ENCODE results near the gene FBLN2. TPM values are rescaled to one million over a fixed set of nuclear protein-coding genes. Genes with fewer than 3 reads are reported as not detected.

FBLN2 gene
- total and polyA plus RNA-seq, 8 donors: 1.8 to 143 (median 11.9) TPM

DNA sequence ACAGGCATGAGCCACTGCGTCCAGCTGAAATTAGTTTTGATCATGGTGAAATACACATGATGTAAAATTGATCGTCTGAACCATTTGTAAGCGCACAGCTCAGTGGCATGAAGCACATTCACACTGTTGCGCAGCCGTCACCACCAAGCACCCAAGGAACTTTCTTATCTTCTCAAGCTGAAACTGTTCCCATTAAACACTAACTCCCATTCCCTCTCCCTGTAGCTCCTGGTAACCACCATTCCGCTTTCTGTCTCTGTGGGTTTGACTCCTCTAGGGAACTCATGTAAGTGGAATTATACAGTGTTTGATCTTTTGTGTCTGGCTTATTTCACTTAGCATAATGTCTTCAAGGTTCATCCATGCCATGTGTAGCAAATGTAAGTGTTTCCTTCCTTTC lies 62.3 kb downstream of the FBLN2 start:
- Histone ChIP-seq H3K9me3 (peaks cover 0 to 2% (median 0%) of the 10 kb centered on the region in 4 donors), H3K27ac (no peak overlapping the region), H3K36me3 (no peaks in the 10 kb centered on the region), H3K4me3 (no peak overlapping the region), H3K27me3 (peaks cover 0 to 14% (median 0%) of the 10 kb centered on the region in 3 donors), H3K4me1 (no peaks in the 10 kb centered on the region)
- TF ChIP-seq POLR2AphosphoS5 (IDR thresholded peaks at IDR 0.05): no peak
- TF ChIP-seq, protein P1, sequence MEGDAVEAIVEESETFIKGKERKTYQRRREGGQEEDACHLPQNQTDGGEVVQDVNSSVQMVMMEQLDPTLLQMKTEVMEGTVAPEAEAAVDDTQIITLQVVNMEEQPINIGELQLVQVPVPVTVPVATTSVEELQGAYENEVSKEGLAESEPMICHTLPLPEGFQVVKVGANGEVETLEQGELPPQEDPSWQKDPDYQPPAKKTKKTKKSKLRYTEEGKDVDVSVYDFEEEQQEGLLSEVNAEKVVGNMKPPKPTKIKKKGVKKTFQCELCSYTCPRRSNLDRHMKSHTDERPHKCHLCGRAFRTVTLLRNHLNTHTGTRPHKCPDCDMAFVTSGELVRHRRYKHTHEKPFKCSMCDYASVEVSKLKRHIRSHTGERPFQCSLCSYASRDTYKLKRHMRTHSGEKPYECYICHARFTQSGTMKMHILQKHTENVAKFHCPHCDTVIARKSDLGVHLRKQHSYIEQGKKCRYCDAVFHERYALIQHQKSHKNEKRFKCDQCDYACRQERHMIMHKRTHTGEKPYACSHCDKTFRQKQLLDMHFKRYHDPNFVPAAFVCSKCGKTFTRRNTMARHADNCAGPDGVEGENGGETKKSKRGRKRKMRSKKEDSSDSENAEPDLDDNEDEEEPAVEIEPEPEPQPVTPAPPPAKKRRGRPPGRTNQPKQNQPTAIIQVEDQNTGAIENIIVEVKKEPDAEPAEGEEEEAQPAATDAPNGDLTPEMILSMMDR (IDR thresholded peaks at IDR 0.05): no peak
- TF ChIP-seq EP300 (IDR thresholded peaks at IDR 0.05): no peak
- TF ChIP-seq POLR2A (IDR thresholded peaks at IDR 0.05): no peak
- intact Hi-C loops (cut with DNase I; ENCODE audit: low total_unique reads): no loop called here
- 84 to 93% (median 88%) methylated on average over 6 of the region's 6 CpGs for WGBS, 5 donors
- DNase-seq: no peak

DNA sequence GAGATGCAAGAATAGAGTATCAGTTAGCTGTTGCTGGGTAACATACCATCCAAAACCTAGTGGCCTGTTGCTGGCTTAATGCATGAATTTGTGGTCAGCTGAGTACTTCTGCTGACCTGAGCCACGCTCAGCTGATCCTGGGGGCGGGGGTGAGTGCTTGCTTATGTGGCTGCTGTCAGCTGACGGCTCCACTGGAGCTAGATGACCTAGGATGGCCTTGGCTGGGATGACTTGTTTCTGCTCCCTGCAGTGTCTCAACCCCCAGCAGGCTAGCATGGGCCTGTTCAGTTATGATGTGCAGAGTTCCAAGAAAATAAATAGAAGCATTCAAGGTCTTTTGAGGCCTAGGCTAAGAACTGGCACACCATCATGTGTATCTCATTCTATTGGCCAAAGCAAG lies 63.9 kb downstream of the FBLN2 start:
- peaks cover 0 to 2% (median 0%) of the 10 kb centered on the region in 4 donors for H3K9me3 ChIP-seq
- intact Hi-C loops (cut with DNase I; ENCODE audit: low total_unique reads): no loop called here
- peaks cover 0 to 12% (median 0%) of the 10 kb centered on the region in 3 donors for H3K27me3 ChIP-seq
- 71 to 96% (median 85%) methylated on average over 3 of the region's 3 CpGs for WGBS, 5 donors
- no peaks in the 10 kb centered on the region for H3K36me3 ChIP-seq
- H3K4me3 ChIP-seq: no peak overlapping the region
- no peak for DNase-seq
- TF ChIP-seq EP300 (IDR thresholded peaks at IDR 0.05) (no peak), POLR2A (IDR thresholded peaks at IDR 0.05) (no peak), POLR2AphosphoS5 (IDR thresholded peaks at IDR 0.05) (no peak)
- TF ChIP-seq, protein P1 (IDR thresholded peaks at IDR 0.05): no peak
- no peaks in the 10 kb centered on the region for H3K4me1 ChIP-seq
- no peak overlapping the region for H3K27ac ChIP-seq

DNA sequence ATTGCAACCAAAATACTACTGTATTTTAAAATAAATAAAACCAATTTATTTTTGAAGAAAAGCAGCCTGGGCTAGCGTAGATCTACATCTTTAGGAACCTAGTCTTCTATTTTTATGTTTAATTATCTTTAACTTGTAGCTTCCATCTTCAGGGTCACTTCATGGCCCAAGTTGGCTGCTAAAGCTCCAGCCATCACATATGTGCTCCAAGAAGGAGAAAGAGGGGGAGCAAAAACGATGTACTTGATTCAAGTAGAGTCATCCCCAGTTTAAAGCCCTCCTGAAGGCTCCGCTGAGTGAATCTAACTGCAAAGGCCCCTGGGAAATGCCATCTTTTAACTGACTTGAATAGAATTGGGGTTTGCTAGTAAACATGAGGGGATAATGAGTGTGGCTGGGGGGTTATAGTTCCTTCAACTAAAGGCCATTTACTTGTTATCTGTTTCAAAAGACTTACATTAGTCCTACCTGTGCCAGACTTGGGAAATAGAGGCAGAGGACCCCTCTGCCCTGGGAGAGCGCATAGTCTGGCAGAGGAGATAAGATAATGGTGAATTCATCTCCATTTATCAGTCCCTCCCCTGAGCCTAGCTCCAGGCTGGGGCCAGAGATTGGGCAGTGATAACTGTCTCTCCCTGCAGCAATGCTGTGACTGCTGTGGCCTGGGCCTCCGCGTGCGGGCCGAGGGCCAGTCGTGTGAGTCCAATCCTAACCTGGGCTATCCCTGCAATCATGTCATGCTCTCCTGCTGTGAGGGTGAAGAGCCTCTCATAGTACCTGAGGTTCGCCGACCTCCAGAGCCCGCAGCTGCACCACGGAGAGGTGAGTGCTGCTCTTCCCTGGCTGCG lies 64.6 kb downstream of the FBLN2 start:
- WGBS, 5 donors: 87 to 90% (median 89%) methylated on average over 13 to 14 of the region's 14 CpGs
- TF ChIP-seq, protein P1 (IDR thresholded peaks at IDR 0.05): no peak
- TF ChIP-seq EP300 (IDR thresholded peaks at IDR 0.05): no peak
- no peak for TF ChIP-seq POLR2A (IDR thresholded peaks at IDR 0.05)
- no peak for TF ChIP-seq POLR2AphosphoS5 (IDR thresholded peaks at IDR 0.05)
- peaks cover 0 to 2% (median 0%) of the 10 kb centered on the region in 4 donors for H3K9me3 ChIP-seq
- intact Hi-C loops (cut with DNase I; ENCODE audit: low total_unique reads): no loop called here
- DNase-seq: no peak
- no peaks in the 10 kb centered on the region for H3K4me1 ChIP-seq
- no peak overlapping the region for H3K27ac ChIP-seq
- no peak overlapping the region for H3K4me3 ChIP-seq
- H3K27me3 ChIP-seq: peaks cover 0 to 8% (median 0%) of the 10 kb centered on the region in 3 donors
- no peaks in the 10 kb centered on the region for H3K36me3 ChIP-seq

DNA sequence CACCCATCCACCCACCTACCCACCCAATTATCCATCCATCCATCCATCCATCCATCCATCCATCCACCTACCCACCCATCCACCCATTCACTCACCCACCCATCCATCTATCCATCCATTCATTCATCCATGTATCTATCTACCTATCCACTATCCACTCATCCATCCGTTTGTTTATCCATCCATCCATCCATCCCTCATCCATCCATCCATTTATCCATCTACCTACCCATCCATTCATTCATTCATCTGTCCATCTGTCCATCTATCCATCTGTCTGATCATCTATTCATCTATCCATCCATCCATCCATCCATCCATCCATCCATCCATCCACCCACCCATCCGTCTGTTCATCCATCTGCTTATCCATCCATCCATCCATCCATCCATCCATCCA lies 65.7 kb downstream of the FBLN2 start:
- Histone ChIP-seq H3K4me1 (no peaks in the 10 kb centered on the region), H3K27me3 (peaks cover 0 to 6% (median 0%) of the 10 kb centered on the region in 3 donors), H3K4me3 (no peak overlapping the region), H3K36me3 (no peaks in the 10 kb centered on the region), H3K9me3 (peaks cover 0 to 2% (median 0%) of the 10 kb centered on the region in 4 donors), H3K27ac (no peak overlapping the region)
- TF ChIP-seq POLR2AphosphoS5 (IDR thresholded peaks at IDR 0.05) (no peak), EP300 (IDR thresholded peaks at IDR 0.05) (no peak), POLR2A (IDR thresholded peaks at IDR 0.05) (no peak)
- TF ChIP-seq, protein P1 (IDR thresholded peaks at IDR 0.05): no peak
- intact Hi-C loops (cut with DNase I; ENCODE audit: low total_unique reads): no loop called here
- DNase-seq: no peak
- WGBS, 5 donors: 85 to 95% (median 92%) methylated on average over 2 of the region's 2 CpGs
